A549 (cell line): ENCODE data around the gene RCC1. TPM values are rescaled to one million over a fixed set of nuclear protein-coding genes. Genes with fewer than 3 reads are reported as not detected.

Experiments used
- ATAC-seq, 2 experiments: fragments of 200-7000 bp in 1 of 2; fragments of >200 bp in 1 of 2; cut with Nextera tagmentation in 1 of 2; cut with Tn5 transposase in 1 of 2; 3 replicates each; pipeline versions ENCODE4 v1.8.0 to v1.9.1; 2018 to 2020; ENCODE audit warnings: mild to moderate bottlenecking in 1 of 2, moderate library complexity in 1 of 2
- CTCF ChIA-PET: fragments of 300-600 bp; sonication (Branson Sonifier 250); formaldehyde crosslinking; extraction: SDS; loops from one replicate; lab custom pipeline; 2021; ENCODE audit warnings: antibody characterized with exemption, inconsistent platforms; lab: Yijun Ruan, JAX
- POLR2A ChIA-PET: fragments of 350-600 bp; formaldehyde crosslinking; extraction: SDS; loops from one replicate; lab custom pipeline; 2021; ENCODE audit warnings: antibody characterized with exemption, inconsistent platforms; lab: Yijun Ruan, JAX
- DNase-seq, 2 experiments: peaks; one replicate each; pipeline versions ENCODE4 v3.0.0 to v3.0.0-alpha.2; 2011 to 2016; ENCODE audit warnings: low read depth in 1 of 2, low spot score in 1 of 2
- FAIRE-seq: peaks from 2 replicates; lab custom pipeline; 2011; peaks lifted over from hg19 to GRCh38; lab: Jason Lieb, UNC
- H3K27ac ChIP-seq, 2 experiments: fragments of >200 bp; sonication (Bioruptor Twin); formaldehyde crosslinking; 3 replicates each; pipeline ENCODE4 v1.5.1; 2016 to 2017
- H3K4me1 ChIP-seq: fragments of >200 bp; sonication (Bioruptor Twin); formaldehyde crosslinking; 3 replicates; pipeline ENCODE4 v1.6.1; 2016
- H3K4me2 ChIP-seq: fragments of >200 bp; sonication (Bioruptor Twin); formaldehyde crosslinking; 3 replicates; pipeline ENCODE4 v1.6.1; 2016
- H3K4me3 ChIP-seq: fragments of >200 bp; sonication (Bioruptor Twin); formaldehyde crosslinking; 3 replicates; pipeline ENCODE4 v1.5.1; 2016
- H3K9me3 ChIP-seq: fragments of >200 bp; sonication (Bioruptor Twin); formaldehyde crosslinking; 3 replicates; pipeline ENCODE4 v1.6.1; 2016
- CBX8 ChIP-seq: fragments of 200-600 bp; sonication (generic); IDR thresholded peaks from 2 replicates; pipeline ENCODE4 v1.6.1; 2016
- CEBPB ChIP-seq, 2 experiments: fragments of >200 bp in 1 of 2; sonication (Bioruptor Twin) in 1 of 2; formaldehyde crosslinking in 1 of 2; IDR thresholded peaks; 2 replicates each; pipeline ENCODE4 v1.6.1; 2012 to 2016
- CHD2 ChIP-seq: fragments of 150-350 bp; IDR thresholded peaks from 2 replicates; pipeline ENCODE4 v1.6.1; 2014; ENCODE audit warnings: low read length; ENCODE audit not compliant: partially characterized antibody
- CTCF ChIP-seq: fragments of >200 bp; sonication (Bioruptor Twin); formaldehyde crosslinking; IDR thresholded peaks from 3 replicates; pipeline ENCODE4 v1.5.1; 2016
- EHF ChIP-seq: fragments of 250-450 bp; sonication (Bioruptor Pico); IDR thresholded peaks from 2 replicates; pipeline ENCODE4 v1.5.0; 2020; ENCODE audit warnings: mild to moderate bottlenecking
- ELK1 ChIP-seq: fragments of 150-350 bp; IDR thresholded peaks from 2 replicates; pipeline ENCODE4 v1.6.1; 2014; ENCODE audit warnings: low read depth, mild to moderate bottlenecking, low read length
- ESRRA ChIP-seq: fragments of 150-350 bp; IDR thresholded peaks from 2 replicates; pipeline ENCODE4 v1.6.1; 2014; ENCODE audit warnings: mild to moderate bottlenecking, low read length, borderline replicate concordance
- FOSB ChIP-seq: fragments of 250-450 bp; sonication (Bioruptor Pico); IDR thresholded peaks from 2 replicates; pipeline ENCODE4 v1.5.0; 2020; ENCODE audit warnings: mild to moderate bottlenecking, moderate library complexity
- FOSL2 ChIP-seq, 2 experiments: fragments of 450-650 bp in 1 of 2; fragments of >200 bp in 1 of 2; sonication (Bioruptor Twin) in 1 of 2; formaldehyde crosslinking; IDR thresholded peaks; 2 replicates each; pipeline versions ENCODE4 v1.5.0 to v1.6.1; 2016 to 2020; ENCODE audit warnings: mild to moderate bottlenecking in 1 of 2, moderate library complexity in 1 of 2
- HDAC2 ChIP-seq: fragments of 200-600 bp; sonication (generic); IDR thresholded peaks from 2 replicates; pipeline ENCODE4 v1.6.1; 2016
- HMGXB4 ChIP-seq: fragments of 250-450 bp; sonication (Bioruptor Pico); IDR thresholded peaks from 2 replicates; pipeline ENCODE4 v1.5.0; 2021; ENCODE audit warnings: mild to moderate bottlenecking, moderate library complexity, borderline replicate concordance
- HOXB13 ChIP-seq: fragments of 250-450 bp; sonication (Bioruptor Pico); IDR thresholded peaks from 2 replicates; pipeline ENCODE4 v1.5.0; 2020; ENCODE audit warnings: low read depth, mild to moderate bottlenecking, moderate library complexity
- JUN ChIP-seq, 2 experiments: fragments of >200 bp; sonication (Bioruptor Twin); formaldehyde crosslinking; IDR thresholded peaks; 2 replicates in 1 of 2; 3 replicates in 1 of 2; pipeline ENCODE4 v1.6.1; 2016 to 2017
- JUNB ChIP-seq: fragments of >200 bp; sonication (Bioruptor Twin); formaldehyde crosslinking; IDR thresholded peaks from 2 replicates; pipeline ENCODE4 v1.6.1; 2016
- KDM1A ChIP-seq: fragments of 200-600 bp; sonication (generic); IDR thresholded peaks from 2 replicates; pipeline ENCODE4 v1.6.1; 2016; ENCODE audit warnings: low read depth, mild to moderate bottlenecking
- KDM5A ChIP-seq: fragments of 200-600 bp; sonication (generic); IDR thresholded peaks from 2 replicates; pipeline ENCODE4 v1.6.1; 2016; ENCODE audit warnings: antibody characterized with exemption, mild to moderate bottlenecking
- MAZ ChIP-seq: fragments of 150-350 bp; IDR thresholded peaks from 2 replicates; pipeline ENCODE4 v1.6.1; 2014; ENCODE audit warnings: antibody characterized with exemption, low read depth, low read length, borderline replicate concordance
- NFE2L2 ChIP-seq: fragments of 150-350 bp; conservative IDR thresholded peaks from 2 replicates; pipeline ENCODE4 v1.6.1; 2014; ENCODE audit warnings: low read length
- PHF8 ChIP-seq: fragments of 200-600 bp; sonication (generic); IDR thresholded peaks from 2 replicates; pipeline ENCODE4 v1.6.1; 2016; ENCODE audit warnings: low read depth, mild to moderate bottlenecking, antibody characterized with exemption, moderate library complexity, borderline replicate concordance
- POLR2A ChIP-seq: IDR thresholded peaks from 2 replicates; pipeline ENCODE4 v1.6.1; 2012; ENCODE audit warnings: mild to moderate bottlenecking, low read length
- RCOR1 ChIP-seq: fragments of 150-350 bp; IDR thresholded peaks from 2 replicates; pipeline ENCODE4 v1.6.1; 2014; ENCODE audit warnings: antibody characterized with exemption, low read length, low read depth
- REST ChIP-seq: fragments of 200-600 bp; sonication (generic); IDR thresholded peaks from 2 replicates; pipeline ENCODE4 v1.6.1; 2016; ENCODE audit warnings: antibody characterized with exemption, mild to moderate bottlenecking, moderate library complexity
- RFX5 ChIP-seq: fragments of 450-650 bp; IDR thresholded peaks from 2 replicates; pipeline ENCODE4 v1.7.1; 2014; ENCODE audit warnings: antibody characterized with exemption, mild to moderate bottlenecking, moderate library complexity
- TFCP2L1 ChIP-seq: fragments of 250-450 bp; sonication (Bioruptor Pico); IDR thresholded peaks from 2 replicates; pipeline ENCODE4 v1.5.0; 2021; ENCODE audit warnings: mild to moderate bottlenecking
- USF2 ChIP-seq: fragments of 450-650 bp; IDR thresholded peaks from 2 replicates; pipeline ENCODE4 v1.6.1; 2014; ENCODE audit warnings: antibody characterized with exemption
- ZC3H11A ChIP-seq: fragments of 450-650 bp; IDR thresholded peaks from 2 replicates; pipeline ENCODE4 v1.6.1; 2014; ENCODE audit warnings: antibody characterized with exemption, mild to moderate bottlenecking
- ZFP36 ChIP-seq: fragments of 450-650 bp; IDR thresholded peaks from 2 replicates; pipeline ENCODE4 v1.6.1; 2014; ENCODE audit warnings: borderline replicate concordance; ENCODE audit not compliant: partially characterized antibody
- ZNF302 ChIP-seq: fragments of 250-450 bp; sonication (Bioruptor Pico); IDR thresholded peaks from 2 replicates; pipeline ENCODE4 v1.9.0; 2021; ENCODE audit warnings: inconsistent platforms, mild to moderate bottlenecking, moderate library complexity
- WGBS: methylation state at CpG from one replicate; pipeline ENCODE4 v1.1.6; 2017; ENCODE audit errors: missing lambda C conversion rate; 5-methylcytosine and 5-hydroxymethylcytosine counted together
- polyA plus RNA-seq, 4 experiments: library from polyadenylated mRNA; depleted of rRNA in 3 of 4; stranded (reverse); fragments of >200 nt; fragmentation: RNase III in 1 of 4; extraction: RNeasy Plus Mini Kit Qiagen cat#74134 plus additional on column Dnase treatment in 1 of 4; gene quantifications; 2 replicates in 3 of 4; 3 replicates in 1 of 4; pipeline ENCODE4 v1.2.3, GENCODE V29; 2011 to 2017

Gene RCC1
- polyA plus RNA-seq, 2 of the 4 experiments (the other 2 are of a cell fraction): 42.1 to 70.3 TPM

- TF ChIP-seq RCOR1: no peak
- no peak for TF ChIP-seq TFCP2L1 (CRISPR knock-in tag)
- no peak for TF ChIP-seq CHD2
- no peak for TF ChIP-seq HDAC2
- no peak for TF ChIP-seq ZFP36
- no peak for TF ChIP-seq NFE2L2
- no peak for TF ChIP-seq EHF
- no peak for TF ChIP-seq REST
- no peak for TF ChIP-seq ESRRA
- TF ChIP-seq USF2: no peak
- TF ChIP-seq KDM1A: no peak
- no peak overlapping the region for H3K4me3 ChIP-seq
- H3K9me3 ChIP-seq: no peaks in the 10 kb centered on the region
- ChIA-PET POLR2A (no interaction called here), CTCF (interaction anchor here (1.5 kb wide), 1 partner anchor 35 kb away, joined by 4 read pairs; no protein-coding TSS in a partner anchor)
- no peak overlapping the region for H3K27ac ChIP-seq
- WGBS: 79% methylated on average over 2 of the region's 2 CpGs
- DNase-seq (no peak), ATAC-seq (no peak), FAIRE-seq (no peak)
- no peaks in the 10 kb centered on the region for H3K4me1 ChIP-seq
- H3K4me2 ChIP-seq: no peak overlapping the region
Observed at GRCh38 chr1:28566931-28567330, 61.1 kb downstream of the RCC1 start.

GRCh38 chr1:28571911-28572310 lies 66.1 kb downstream of the RCC1 start:
- CTCF ChIA-PET: interaction anchor here (0.6 kb wide), 1 partner anchor 207 kb away, joined by 3 read pairs; no protein-coding TSS in a partner anchor
- WGBS: 93% methylated on average over 4 of the region's 4 CpGs
- no peak for ATAC-seq
- TF ChIP-seq FOSB (no peak), CTCF (no peak), ZNF302 (CRISPR knock-in tag) (no peak), CBX8 (no peak), KDM5A (no peak), KDM1A (no peak), MAZ (no peak), HMGXB4 (no peak), RFX5 (no peak), ZC3H11A (no peak), FOSL2 (IDR thresholded peaks at IDR 0.05) (no peak), FOSL2 (CRISPR knock-in tag; IDR thresholded peaks at IDR 0.05) (no peak), JUNB (no peak), CHD2 (no peak), CEBPB (IDR thresholded peaks at IDR 0.05) (no peak), PHF8 (no peak), HOXB13 (no peak), JUN (IDR thresholded peaks at IDR 0.05) (no peak), POLR2A (no peak), NFE2L2 (no peak), ELK1 (no peak)
- Histone ChIP-seq H3K9me3 (no peaks in the 10 kb centered on the region), H3K4me1 (peaks cover 6% of the 10 kb centered on the region; the same call in 2 of the 3 replicates), H3K4me3 (no peak overlapping the region), H3K4me2 (no peak overlapping the region), H3K27ac (peak overlapping the region in 1 of 2 experiments; percentile 12; a peak in 1 of 6 replicates)
- POLR2A ChIA-PET: no interaction called here
- FAIRE-seq: no peak
- no peak for DNase-seq
